Sigmoid colon (tissue), 4 donors: ENCODE results near the gene RIMKLA.

Experiments used
- CTCF ChIP-seq, 4 experiments: fragments of 450-650 bp in 3 of 4; fragments of 200-600 bp in 1 of 4; IDR thresholded peaks; one replicate each; pipeline ENCODE4 v1.5.1; 2016 to 2019; ENCODE audit warnings: antibody characterized with exemption in 4 of 4, mild to moderate bottlenecking in 3 of 4, moderate library complexity in 2 of 4
- POLR2A ChIP-seq, 2 donors: fragments of 450-650 bp; IDR thresholded peaks; one replicate each; pipeline ENCODE4 v1.6.1; 2016; ENCODE audit warnings: antibody characterized with exemption in 2 of 2, mild to moderate bottlenecking in 2 of 2, moderate library complexity in 2 of 2
- POLR2AphosphoS5 ChIP-seq, 4 donors: sonication (generic); formaldehyde crosslinking; IDR thresholded peaks; one replicate each; pipeline ENCODE4 v1.6.1; 2017; ENCODE audit warnings: antibody characterized with exemption in 4 of 4

GRCh38 chr1:42423681-42424080 lies 43.1 kb downstream of the RIMKLA start:
- TF ChIP-seq POLR2A (IDR thresholded peaks at IDR 0.05) (no peak), CTCF (IDR thresholded peaks at IDR 0.05) (no peak), POLR2AphosphoS5 (IDR thresholded peaks at IDR 0.05) (no peak)
